ENCODE data around the gene PRKACA.
"Not testable (repeated sequence)": the region's sequence is repeated elsewhere in the genome, so short reads cannot be mapped to it uniquely, and the experiment has no call there.

The PRKACA gene

GRCh38 chr19:14150041-14150769, 32.6 kb upstream of the PRKACA start:
- no peak overlapping the region for H3K4me3 ChIP-seq (ENCODE audit: low read depth, low read length)
- DNase-seq (ENCODE audit: low read depth), result no peak
- TF ChIP-seq MYC (IDR thresholded peaks at IDR 0.05; ENCODE audit: low read depth, low read length) (no peak), MAX (IDR thresholded peaks at IDR 0.05; ENCODE audit: low read depth, low read length) (no peak), POLR2A (IDR thresholded peaks at IDR 0.05; ENCODE audit: extremely low read depth, insufficient read length) (no peak)
- TF ChIP-seq, protein P1, sequence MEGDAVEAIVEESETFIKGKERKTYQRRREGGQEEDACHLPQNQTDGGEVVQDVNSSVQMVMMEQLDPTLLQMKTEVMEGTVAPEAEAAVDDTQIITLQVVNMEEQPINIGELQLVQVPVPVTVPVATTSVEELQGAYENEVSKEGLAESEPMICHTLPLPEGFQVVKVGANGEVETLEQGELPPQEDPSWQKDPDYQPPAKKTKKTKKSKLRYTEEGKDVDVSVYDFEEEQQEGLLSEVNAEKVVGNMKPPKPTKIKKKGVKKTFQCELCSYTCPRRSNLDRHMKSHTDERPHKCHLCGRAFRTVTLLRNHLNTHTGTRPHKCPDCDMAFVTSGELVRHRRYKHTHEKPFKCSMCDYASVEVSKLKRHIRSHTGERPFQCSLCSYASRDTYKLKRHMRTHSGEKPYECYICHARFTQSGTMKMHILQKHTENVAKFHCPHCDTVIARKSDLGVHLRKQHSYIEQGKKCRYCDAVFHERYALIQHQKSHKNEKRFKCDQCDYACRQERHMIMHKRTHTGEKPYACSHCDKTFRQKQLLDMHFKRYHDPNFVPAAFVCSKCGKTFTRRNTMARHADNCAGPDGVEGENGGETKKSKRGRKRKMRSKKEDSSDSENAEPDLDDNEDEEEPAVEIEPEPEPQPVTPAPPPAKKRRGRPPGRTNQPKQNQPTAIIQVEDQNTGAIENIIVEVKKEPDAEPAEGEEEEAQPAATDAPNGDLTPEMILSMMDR (IDR thresholded peaks at IDR 0.05; ENCODE audit: low read depth, low read length), result no peak

GRCh38 chr19:14149509-14149994, 32.0 kb upstream of the PRKACA start:
- TF ChIP-seq POLR2A (IDR thresholded peaks at IDR 0.05; ENCODE audit: extremely low read depth, insufficient read length) (no peak), MYC (IDR thresholded peaks at IDR 0.05; ENCODE audit: low read depth, low read length) (no peak), MAX (IDR thresholded peaks at IDR 0.05; ENCODE audit: low read depth, low read length) (no peak)
- TF ChIP-seq, protein P1 (IDR thresholded peaks at IDR 0.05; ENCODE audit: low read depth, low read length), result no peak
- H3K4me3 ChIP-seq (ENCODE audit: low read depth, low read length), result no peak overlapping the region
- DNase-seq (ENCODE audit: low read depth), result no peak

- H3K4me3 ChIP-seq (ENCODE audit: low read depth, low read length), result no peak overlapping the region
Measured at GRCh38 chr19:14148751-14149410, 31.3 kb upstream of the PRKACA start.

GRCh38 chr19:14147797-14148605, 30.4 kb upstream of the PRKACA start:
- TF ChIP-seq, protein P1 (IDR thresholded peaks at IDR 0.05; ENCODE audit: low read depth, low read length), result peak; percentile 67
- TF ChIP-seq POLR2A (IDR thresholded peaks at IDR 0.05; ENCODE audit: extremely low read depth, insufficient read length), result no peak
- no peak for TF ChIP-seq MYC (IDR thresholded peaks at IDR 0.05; ENCODE audit: low read depth, low read length)
- H3K4me3 ChIP-seq (ENCODE audit: low read depth, low read length), result no peak overlapping the region
- peak; percentile 46 for DNase-seq (ENCODE audit: low read depth)

More at GRCh38 chr19:14148751-14149410, 31.3 kb upstream of the PRKACA start:
- no peak for DNase-seq (ENCODE audit: low read depth)
- TF ChIP-seq, protein P1 (IDR thresholded peaks at IDR 0.05; ENCODE audit: low read depth, low read length), result no peak
- no peak for TF ChIP-seq MAX (IDR thresholded peaks at IDR 0.05; ENCODE audit: low read depth, low read length)
- no peak for TF ChIP-seq POLR2A (IDR thresholded peaks at IDR 0.05; ENCODE audit: extremely low read depth, insufficient read length)
- TF ChIP-seq MYC (IDR thresholded peaks at IDR 0.05; ENCODE audit: low read depth, low read length), result no peak

GRCh38 chr19:14146789-14147216, 29.2 kb upstream of the PRKACA start:
- peak; percentile 80 for DNase-seq (ENCODE audit: low read depth)
- no peak overlapping the region for H3K4me3 ChIP-seq (ENCODE audit: low read depth, low read length)
- no peak for TF ChIP-seq POLR2A (IDR thresholded peaks at IDR 0.05; ENCODE audit: extremely low read depth, insufficient read length)
- peak; percentile 48; the same call in 1 of the 2 replicates for TF ChIP-seq MYC (IDR thresholded peaks at IDR 0.05; ENCODE audit: low read depth, low read length)
- TF ChIP-seq, protein P1 (IDR thresholded peaks at IDR 0.05; ENCODE audit: low read depth, low read length), result no peak
- TF ChIP-seq MAX (IDR thresholded peaks at IDR 0.05; ENCODE audit: low read depth, low read length), result peak; percentile 78

GRCh38 chr19:14146169-14146568, 28.6 kb upstream of the PRKACA start:
- not testable (repeated sequence) for DNase-seq (ENCODE audit: low read depth); H3K4me3 ChIP-seq (ENCODE audit: low read depth, low read length)

All from NB4 (cell line).